Measurements from ENCODE around the gene EHMT1.
A peak's percentile ranks its signal among the peaks of the same experiment; 100 is the strongest.
"Not testable (repeated sequence)": the region's sequence is repeated elsewhere in the genome, so short reads cannot be mapped to it uniquely, and the experiment has no call there.

The EHMT1 gene

GRCh38 chr9:137764171-137764671 is 145.4 kb downstream of the EHMT1 start:
- Mint-ChIP-seq H3K4me1 (ENCODE audit: low read depth) (peaks cover 18% of the 10 kb centered on the region), H3K9me3 (no peaks in the 10 kb centered on the region), H3K36me3 (ENCODE audit: low read depth) (peaks cover 42% of the 10 kb centered on the region), H3K27me3 (ENCODE audit: low read depth) (no peaks in the 10 kb centered on the region), H3K27ac (peak overlapping the region; percentile 39), H3K4me3 (no peak overlapping the region)

- peaks cover under 1% of the 10 kb centered on the region for H3K9me3 Mint-ChIP-seq
- H3K4me1 Mint-ChIP-seq (ENCODE audit: low read depth) = peaks cover 18% of the 10 kb centered on the region
- no peaks in the 10 kb centered on the region for H3K27me3 Mint-ChIP-seq (ENCODE audit: low read depth)
- no peak overlapping the region for H3K27ac Mint-ChIP-seq
- H3K4me3 Mint-ChIP-seq = no peak overlapping the region
- H3K36me3 Mint-ChIP-seq (ENCODE audit: low read depth) = peaks cover 41% of the 10 kb centered on the region
These were observed 146.2 kb downstream of the EHMT1 start for GRCh38 chr9:137764981-137765380.

GRCh38 chr9:137765536-137765935 is 146.7 kb downstream of the EHMT1 start:
- H3K27ac Mint-ChIP-seq = peak overlapping the region; percentile 73
- H3K4me1 Mint-ChIP-seq (ENCODE audit: low read depth) = peaks cover 15% of the 10 kb centered on the region
- peaks cover 44% of the 10 kb centered on the region for H3K36me3 Mint-ChIP-seq (ENCODE audit: low read depth)
- H3K9me3 Mint-ChIP-seq = peaks cover 5% of the 10 kb centered on the region
- H3K4me3 Mint-ChIP-seq = no peak overlapping the region
- H3K27me3 Mint-ChIP-seq (ENCODE audit: low read depth) = no peaks in the 10 kb centered on the region

- no peak overlapping the region for H3K27ac Mint-ChIP-seq
- H3K27me3 Mint-ChIP-seq (ENCODE audit: low read depth) = no peaks in the 10 kb centered on the region
- H3K9me3 Mint-ChIP-seq = peaks cover 5% of the 10 kb centered on the region
- H3K36me3 Mint-ChIP-seq (ENCODE audit: low read depth) = peaks cover 36% of the 10 kb centered on the region
- H3K4me1 Mint-ChIP-seq (ENCODE audit: low read depth) = no peaks in the 10 kb centered on the region
- no peak overlapping the region for H3K4me3 Mint-ChIP-seq
These were observed 152.8 kb downstream of the EHMT1 start for GRCh38 chr9:137771580-137771979.

- peaks cover 5% of the 10 kb centered on the region for H3K9me3 Mint-ChIP-seq
- H3K27me3 Mint-ChIP-seq (ENCODE audit: low read depth) = no peaks in the 10 kb centered on the region
- peaks cover 36% of the 10 kb centered on the region for H3K36me3 Mint-ChIP-seq (ENCODE audit: low read depth)
- no peak overlapping the region for H3K4me3 Mint-ChIP-seq
- no peaks in the 10 kb centered on the region for H3K4me1 Mint-ChIP-seq (ENCODE audit: low read depth)
- H3K27ac Mint-ChIP-seq = no peak overlapping the region
These were observed 153.6 kb downstream of the EHMT1 start for GRCh38 chr9:137772281-137772873.

- Mint-ChIP-seq H3K4me1 (ENCODE audit: low read depth) (no peaks in the 10 kb centered on the region), H3K4me3 (no peak overlapping the region), H3K27me3 (ENCODE audit: low read depth) (no peaks in the 10 kb centered on the region), H3K9me3 (peaks cover 5% of the 10 kb centered on the region), H3K27ac (no peak overlapping the region), H3K36me3 (ENCODE audit: low read depth) (peaks cover 32% of the 10 kb centered on the region)
These were observed 156.1 kb downstream of the EHMT1 start for GRCh38 chr9:137774775-137775386.

- Mint-ChIP-seq H3K36me3 (ENCODE audit: low read depth) (peaks cover 20% of the 10 kb centered on the region), H3K27me3 (ENCODE audit: low read depth) (no peaks in the 10 kb centered on the region), H3K9me3 (no peaks in the 10 kb centered on the region), H3K27ac (no peak overlapping the region), H3K4me3 (no peak overlapping the region), H3K4me1 (ENCODE audit: low read depth) (no peaks in the 10 kb centered on the region)
These were observed 157.6 kb downstream of the EHMT1 start for GRCh38 chr9:137776306-137776995.

- H3K27ac Mint-ChIP-seq = no peak overlapping the region
- H3K4me1 Mint-ChIP-seq (ENCODE audit: low read depth) = peaks cover under 1% of the 10 kb centered on the region
- no peaks in the 10 kb centered on the region for H3K9me3 Mint-ChIP-seq
- H3K4me3 Mint-ChIP-seq = no peak overlapping the region
- no peaks in the 10 kb centered on the region for H3K27me3 Mint-ChIP-seq (ENCODE audit: low read depth)
- peaks cover 26% of the 10 kb centered on the region for H3K36me3 Mint-ChIP-seq (ENCODE audit: low read depth)
These were observed 159.0 kb downstream of the EHMT1 start for GRCh38 chr9:137777761-137778160.

GRCh38 chr9:137778336-137778735 is 159.5 kb downstream of the EHMT1 start:
- no peaks in the 10 kb centered on the region for H3K27me3 Mint-ChIP-seq (ENCODE audit: low read depth)
- H3K27ac Mint-ChIP-seq = peak overlapping the region; percentile 55
- H3K4me1 Mint-ChIP-seq (ENCODE audit: low read depth) = peaks cover 3% of the 10 kb centered on the region
- peaks cover 25% of the 10 kb centered on the region for H3K36me3 Mint-ChIP-seq (ENCODE audit: low read depth)
- H3K4me3 Mint-ChIP-seq = no peak overlapping the region
- no peaks in the 10 kb centered on the region for H3K9me3 Mint-ChIP-seq

- Mint-ChIP-seq H3K9me3 (no peaks in the 10 kb centered on the region), H3K36me3 (ENCODE audit: low read depth) (peaks cover 23% of the 10 kb centered on the region), H3K27me3 (ENCODE audit: low read depth) (no peaks in the 10 kb centered on the region), H3K4me3 (no peak overlapping the region), H3K27ac (peak overlapping the region; percentile 55), H3K4me1 (ENCODE audit: low read depth) (peaks cover 3% of the 10 kb centered on the region)
These were observed 160.1 kb downstream of the EHMT1 start for GRCh38 chr9:137778914-137779313.

- H3K9me3 Mint-ChIP-seq; H3K4me3 Mint-ChIP-seq; H3K4me1 Mint-ChIP-seq (ENCODE audit: low read depth); H3K27me3 Mint-ChIP-seq (ENCODE audit: low read depth); H3K27ac Mint-ChIP-seq: not testable (repeated sequence)
- H3K36me3 Mint-ChIP-seq (ENCODE audit: low read depth) = peaks cover 25% of the 10 kb centered on the region
These were observed 161.2 kb downstream of the EHMT1 start for GRCh38 chr9:137780031-137780430.

GRCh38 chr9:137781906-137782585 is 163.2 kb downstream of the EHMT1 start:
- Mint-ChIP-seq H3K27me3 (ENCODE audit: low read depth) (no peaks in the 10 kb centered on the region), H3K4me3 (no peak overlapping the region), H3K36me3 (ENCODE audit: low read depth) (peaks cover 21% of the 10 kb centered on the region), H3K27ac (no peak overlapping the region), H3K9me3 (no peaks in the 10 kb centered on the region), H3K4me1 (ENCODE audit: low read depth) (peaks cover 10% of the 10 kb centered on the region)

GRCh38 chr9:137783521-137783920 is 164.7 kb downstream of the EHMT1 start:
- Mint-ChIP-seq H3K4me1 (ENCODE audit: low read depth) (peaks cover 13% of the 10 kb centered on the region), H3K4me3 (no peak overlapping the region), H3K27me3 (ENCODE audit: low read depth) (no peaks in the 10 kb centered on the region), H3K9me3 (no peaks in the 10 kb centered on the region), H3K27ac (no peak overlapping the region), H3K36me3 (ENCODE audit: low read depth) (peaks cover 22% of the 10 kb centered on the region)

- Mint-ChIP-seq H3K9me3 (no peaks in the 10 kb centered on the region), H3K36me3 (ENCODE audit: low read depth) (peaks cover 19% of the 10 kb centered on the region), H3K27ac (no peak overlapping the region), H3K4me1 (ENCODE audit: low read depth) (peaks cover 13% of the 10 kb centered on the region), H3K4me3 (no peak overlapping the region), H3K27me3 (ENCODE audit: low read depth) (no peaks in the 10 kb centered on the region)
These were observed 165.2 kb downstream of the EHMT1 start for GRCh38 chr9:137784046-137784445.

Data from T-helper 1 cell treated with Interleukin-12 subunit alpha and Interleukin-12 subunit beta and Interleukin-4 antibody, amounts not matched to agents 30 μg/mL and 1 μg/mL, for 36 hours (primary cell).